GM18498 (cell line): ENCODE results near the gene CRK.
"Not testable (repeated sequence)": the region's sequence is repeated elsewhere in the genome, so short reads cannot be mapped to it uniquely, and the experiment has no call there.

Experiments used
- ATAC-seq: cut with Tn5 transposase; IDR thresholded peaks from one replicate; pipeline ENCODE4 v1.9.1; 2021; ENCODE audit warnings: mild to moderate bottlenecking, moderate library complexity; ENCODE audit not compliant: unreplicated experiment

CRK gene

DNA sequence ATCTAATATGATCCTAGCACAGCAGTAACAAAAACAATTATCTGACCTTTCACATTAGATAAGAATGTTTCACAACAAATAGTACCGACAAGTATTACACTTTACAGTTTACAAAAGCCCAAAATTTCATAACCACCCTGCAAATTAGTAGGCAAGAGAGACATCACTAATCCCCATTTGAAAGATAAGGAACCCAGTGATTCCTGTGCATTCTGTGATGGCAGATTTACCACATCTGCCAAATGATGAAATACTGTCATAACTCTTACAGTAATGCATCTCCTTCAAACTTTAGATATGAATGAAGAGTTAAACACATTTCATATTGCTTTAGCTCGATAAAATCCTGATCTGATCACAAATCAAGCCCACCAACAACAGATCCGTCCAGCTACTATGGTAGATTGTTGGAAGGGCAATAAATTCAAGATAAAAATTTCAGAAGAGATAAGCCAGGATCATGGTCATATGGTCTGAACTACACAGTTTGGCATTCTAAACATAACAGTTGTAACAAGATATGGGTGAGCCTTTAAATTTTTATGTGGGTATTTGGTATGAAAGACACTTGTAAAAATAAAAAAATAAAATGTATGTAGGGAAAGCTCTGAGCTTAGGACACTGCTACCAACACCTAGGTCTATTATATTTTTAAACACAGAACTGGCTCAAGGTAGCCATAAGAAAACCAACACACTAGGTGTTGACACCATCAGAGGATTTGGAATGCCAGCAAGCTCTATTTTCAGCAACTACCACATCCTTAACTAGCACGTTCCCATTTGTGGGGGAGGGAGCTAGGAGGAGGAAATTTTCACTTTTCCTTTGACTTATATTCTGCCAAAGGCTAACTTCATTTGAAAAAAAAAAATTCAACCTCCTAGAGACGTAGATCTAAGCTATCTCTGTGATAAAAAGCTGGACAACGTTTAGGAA is 65.3 kb downstream of the CRK start:
- no peak for ATAC-seq

GRCh38 chr17:1387490-1388227 is 68.4 kb downstream of the CRK start:
- not testable (repeated sequence) for ATAC-seq

- ATAC-seq, result not testable (repeated sequence)
These were observed 69.3 kb downstream of the CRK start for GRCh38 chr17:1386675-1387190.

GRCh38 chr17:1386265-1386664 is 69.8 kb downstream of the CRK start:
- no peak for ATAC-seq

DNA sequence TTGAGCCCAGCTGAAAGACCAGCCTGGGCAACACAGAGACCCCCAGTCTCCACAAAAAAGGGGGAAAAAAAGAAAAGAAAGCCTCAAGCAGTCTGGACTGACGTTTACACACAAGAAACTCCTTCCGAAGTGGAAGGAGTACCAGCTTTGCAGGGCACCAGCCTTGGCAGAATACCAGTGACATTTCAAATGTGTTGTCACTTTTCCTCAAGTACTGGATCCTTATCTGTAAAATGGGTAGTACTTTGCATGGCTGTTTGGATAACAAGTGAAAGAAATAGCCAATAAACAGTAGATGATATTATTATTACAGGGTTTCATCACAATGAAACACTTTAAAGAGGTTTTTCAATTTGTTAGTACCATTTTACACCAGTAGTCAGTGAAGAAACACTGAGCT is 70.2 kb downstream of the CRK start:
- no peak for ATAC-seq

DNA sequence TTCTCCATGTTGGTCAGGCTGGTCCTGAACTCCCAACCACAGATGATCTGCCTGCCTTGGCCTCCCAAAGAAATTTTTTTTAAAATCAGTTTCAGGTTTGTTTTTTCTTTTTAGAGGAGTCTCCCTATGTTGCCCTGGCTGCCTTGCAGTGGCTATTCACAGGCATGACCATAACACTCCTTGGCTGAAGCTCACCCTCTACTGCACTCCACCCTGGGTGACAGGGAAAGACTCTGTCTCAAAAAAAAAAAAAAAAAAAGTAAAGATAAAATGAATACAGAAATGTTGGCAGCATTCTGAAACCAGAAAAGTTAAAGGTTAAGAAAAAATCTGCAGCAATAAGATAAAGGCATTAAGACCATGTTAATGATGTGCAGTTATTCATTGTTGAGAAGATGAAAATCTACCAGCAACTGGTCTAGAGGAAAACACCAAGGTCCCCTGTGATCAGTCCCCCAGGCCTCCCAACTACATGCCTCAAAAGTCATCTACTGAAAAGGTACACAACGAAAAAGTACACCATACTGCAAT is 71.1 kb downstream of the CRK start:
- no peak for ATAC-seq

DNA sequence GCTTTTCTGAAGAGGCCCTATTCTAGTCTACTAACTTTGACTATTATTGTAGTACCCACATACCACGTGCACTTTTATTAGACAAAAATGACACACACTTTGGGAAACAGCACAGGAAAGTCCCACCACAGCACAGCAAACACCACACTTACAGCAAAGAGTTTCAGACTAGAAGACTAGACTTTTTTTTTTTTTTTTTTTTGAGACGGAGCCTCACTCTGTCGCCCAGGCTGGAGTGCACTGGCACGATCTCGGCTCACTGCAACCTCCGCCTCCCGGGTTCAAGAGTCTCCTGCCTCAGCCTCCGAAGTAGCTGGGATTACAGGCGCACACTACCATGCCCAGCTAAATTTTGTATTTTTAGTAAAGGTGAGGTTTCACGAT is 76.1 kb downstream of the CRK start:
- no peak for ATAC-seq

- no peak for ATAC-seq
These were observed 76.7 kb downstream of the CRK start for GRCh38 chr17:1379208-1379929.

- ATAC-seq, result not testable (repeated sequence)
These were observed 77.6 kb downstream of the CRK start for GRCh38 chr17:1378476-1378860.

DNA sequence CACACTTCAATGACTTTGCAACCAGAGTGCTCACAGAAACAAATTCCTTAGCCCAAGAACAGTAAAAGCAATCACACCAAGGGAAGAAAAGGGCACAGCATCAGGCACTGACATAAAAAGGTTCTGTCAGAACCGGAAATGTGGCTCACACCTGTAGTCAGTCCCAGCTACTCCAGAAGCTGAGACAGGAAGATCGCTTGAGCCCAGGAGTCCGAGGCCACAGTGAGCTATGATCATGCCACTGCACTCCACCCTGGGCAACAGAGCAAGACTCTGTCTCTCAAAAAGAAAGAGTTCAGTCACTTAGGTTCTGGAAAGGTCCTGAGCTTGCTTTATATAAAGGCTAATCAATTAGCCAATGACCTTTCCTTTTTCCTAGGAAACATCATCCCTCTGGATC is 78.7 kb downstream of the CRK start:
- ATAC-seq, result no peak

GRCh38 chr17:1376061-1376460 is 80.0 kb downstream of the CRK start:
- ATAC-seq, result no peak

DNA sequence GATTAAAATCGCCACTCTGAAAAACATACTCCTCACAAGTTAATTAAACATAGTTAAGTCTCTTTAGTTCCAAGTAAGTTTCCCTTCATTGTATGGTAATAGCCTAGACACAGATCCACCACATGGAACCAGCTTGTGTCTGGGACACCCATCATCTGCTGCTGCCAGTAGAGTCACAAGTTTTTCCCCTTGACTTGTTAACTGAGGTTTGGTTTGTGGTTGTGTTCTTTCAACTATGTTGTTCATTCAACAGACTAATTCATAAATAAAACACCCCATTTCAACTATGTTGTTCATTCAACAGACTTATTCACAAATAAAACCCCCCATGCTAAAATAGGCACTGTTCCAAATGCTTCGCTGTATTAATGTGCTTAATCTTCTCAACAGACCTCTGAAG is 80.4 kb downstream of the CRK start:
- ATAC-seq, result no peak

- ATAC-seq, result no peak
These were observed 81.4 kb downstream of the CRK start for GRCh38 chr17:1374431-1375177.

DNA sequence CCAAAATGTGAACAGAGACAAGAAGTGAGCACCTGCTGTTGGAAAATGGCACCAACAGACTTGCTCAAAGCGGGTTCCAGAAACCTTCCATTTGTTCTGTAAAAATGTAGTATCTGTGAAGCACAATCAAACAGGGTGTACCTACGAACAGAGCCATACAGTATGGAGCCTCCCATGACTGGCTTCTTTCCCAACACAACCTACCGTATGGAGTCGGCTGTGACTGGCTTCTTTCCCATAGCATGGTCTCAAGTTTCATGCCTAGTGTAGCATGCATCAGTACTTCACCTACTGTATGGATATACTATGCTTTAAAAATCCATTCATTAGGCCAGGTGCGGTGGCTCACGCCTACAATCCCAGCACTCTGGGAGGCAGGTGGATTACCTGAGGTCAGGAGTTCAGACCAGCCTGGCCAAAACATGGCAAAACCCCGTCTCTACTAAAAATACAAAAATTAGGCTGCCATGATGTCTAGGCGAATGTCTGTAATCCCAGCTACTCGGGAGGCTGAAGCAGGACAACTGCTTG is 82.3 kb downstream of the CRK start:
- no peak for ATAC-seq

- ATAC-seq, result no peak
These were observed 83.4 kb downstream of the CRK start for GRCh38 chr17:1372618-1373017.

GRCh38 chr17:1371893-1372590 is 84.0 kb downstream of the CRK start:
- no peak for ATAC-seq
